AG10803 (cell line): ENCODE data around the gene WDR12.
"Not testable (repeated sequence)": the region's sequence is repeated elsewhere in the genome, so short reads cannot be mapped to it uniquely, and the experiment has no call there.

Experiments used
- DNase-seq: peaks from one replicate; pipeline ENCODE4 v3.0.0; 2010; ENCODE audit warnings: low read depth
- H3K4me3 ChIP-seq: 2 replicates; pipeline ENCODE4 v1.5.1; 2011; ENCODE audit warnings: mild to moderate bottlenecking, low read length, control low read depth
- CTCF ChIP-seq: conservative IDR thresholded peaks from 2 replicates; pipeline ENCODE4 v1.5.1; 2011; ENCODE audit warnings: mild to moderate bottlenecking, low read length, control low read depth, inconsistent platforms

The WDR12 gene

DNA sequence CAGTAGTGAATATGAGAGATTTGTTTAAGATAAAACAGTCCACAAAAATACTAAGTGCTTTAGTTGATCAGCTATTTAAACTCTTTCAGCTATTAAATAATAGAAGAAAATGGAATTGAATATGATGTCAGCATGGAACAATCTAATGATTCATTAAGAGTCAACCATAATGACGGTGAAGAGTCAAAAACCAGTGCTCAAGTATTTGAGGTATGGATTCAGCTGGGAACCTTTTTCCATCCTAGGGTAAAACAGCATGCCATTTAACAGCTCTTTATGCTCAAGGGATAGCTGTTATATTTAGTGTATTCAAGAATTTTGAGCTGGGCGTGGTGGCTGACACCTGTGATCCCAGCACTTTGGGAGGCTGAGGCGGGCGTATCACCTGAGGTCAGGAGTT is 30.3 kb upstream of the WDR12 start:
- TF ChIP-seq CTCF = no peak
- H3K4me3 ChIP-seq = no peak overlapping the region
- peak; percentile 23 for DNase-seq

DNA sequence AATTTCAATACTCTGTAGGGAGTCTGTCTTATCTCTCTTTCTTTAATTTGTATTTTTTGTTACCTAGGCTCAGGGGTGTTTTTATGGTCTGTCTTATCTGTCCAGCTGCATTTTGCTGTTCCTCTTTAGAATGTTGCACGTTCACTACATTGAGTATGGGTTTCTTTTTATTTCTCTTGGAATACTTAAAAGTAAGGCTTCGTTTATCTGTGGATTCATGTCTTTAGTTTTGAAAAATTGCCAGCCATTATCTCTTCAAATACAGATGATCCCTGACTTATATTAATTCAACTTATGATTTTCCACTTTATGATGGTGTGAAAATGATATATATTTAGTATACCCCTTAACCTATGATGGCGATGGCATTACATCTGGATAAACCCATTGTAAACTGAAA is 27.5 kb upstream of the WDR12 start:
- DNase-seq = no peak
- no peak for TF ChIP-seq CTCF

GRCh38 chr2:202934456-202934855 is 23.0 kb upstream of the WDR12 start:
- no peak for DNase-seq
- no peak overlapping the region for H3K4me3 ChIP-seq
- TF ChIP-seq CTCF = no peak

More for the DNA sequence above, 27.5 kb upstream of the WDR12 start:
- no peak overlapping the region for H3K4me3 ChIP-seq

- no peak for DNase-seq
- TF ChIP-seq CTCF = no peak
- H3K4me3 ChIP-seq = no peak overlapping the region
Measured at GRCh38 chr2:202933958-202934357, 22.5 kb upstream of the WDR12 start.

DNA sequence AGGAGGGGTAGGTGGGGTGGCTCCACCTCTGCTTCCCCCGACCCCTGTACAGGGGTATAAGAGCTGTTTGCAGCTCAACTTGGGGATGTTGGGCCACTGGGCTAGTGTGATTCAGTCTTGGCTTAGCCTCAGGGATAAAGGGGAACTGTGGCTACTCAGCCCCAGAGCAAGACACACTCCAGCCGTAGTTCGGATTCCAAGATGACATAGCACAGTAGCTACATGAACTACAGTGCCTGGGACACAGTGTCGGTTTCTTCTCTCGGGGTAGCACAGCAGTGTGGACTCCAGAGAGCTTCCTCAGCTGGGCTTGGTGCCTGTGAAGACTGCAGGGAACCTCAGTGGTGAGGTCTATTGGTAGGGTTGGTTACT is 21.7 kb upstream of the WDR12 start:
- no peak overlapping the region for H3K4me3 ChIP-seq
- peak; percentile 1 for DNase-seq
- TF ChIP-seq CTCF = no peak

DNA sequence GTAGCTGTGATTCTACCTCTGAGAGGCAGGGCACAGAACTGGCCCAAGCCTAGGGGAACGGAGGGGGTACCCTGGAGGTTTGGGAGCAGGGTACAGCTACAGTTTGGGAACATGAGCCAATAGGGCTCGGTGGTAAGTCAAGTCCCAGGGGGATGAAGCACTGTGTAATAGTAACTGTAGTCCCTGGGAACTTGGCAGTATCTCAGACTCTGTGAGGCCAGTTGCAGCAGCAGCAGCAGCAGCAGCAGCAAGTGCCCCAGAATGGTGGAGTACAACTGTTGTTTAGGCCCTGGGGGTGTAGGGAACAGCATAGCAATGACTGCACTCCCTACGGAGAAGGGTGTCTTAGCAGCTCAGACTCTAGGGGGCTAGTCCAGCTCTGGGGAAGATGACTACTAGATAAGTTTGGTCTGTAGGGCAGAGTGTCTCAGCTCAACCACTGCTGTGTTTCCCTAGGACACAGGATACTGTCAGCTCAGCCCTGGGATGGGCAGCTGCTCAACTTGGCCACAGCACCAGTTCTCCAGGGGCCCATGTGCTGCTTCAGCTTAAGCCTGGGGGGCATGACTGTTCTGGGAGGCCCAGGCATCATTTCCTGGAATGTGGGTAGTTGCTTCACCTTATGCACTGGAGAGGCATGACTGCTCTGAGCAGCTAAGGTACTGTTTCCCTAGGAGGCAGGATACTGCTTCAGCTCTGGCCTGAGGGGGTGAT is 21.1 kb upstream of the WDR12 start:
- no peak overlapping the region for H3K4me3 ChIP-seq
- DNase-seq = peak; percentile 58
- TF ChIP-seq CTCF = no peak

DNA sequence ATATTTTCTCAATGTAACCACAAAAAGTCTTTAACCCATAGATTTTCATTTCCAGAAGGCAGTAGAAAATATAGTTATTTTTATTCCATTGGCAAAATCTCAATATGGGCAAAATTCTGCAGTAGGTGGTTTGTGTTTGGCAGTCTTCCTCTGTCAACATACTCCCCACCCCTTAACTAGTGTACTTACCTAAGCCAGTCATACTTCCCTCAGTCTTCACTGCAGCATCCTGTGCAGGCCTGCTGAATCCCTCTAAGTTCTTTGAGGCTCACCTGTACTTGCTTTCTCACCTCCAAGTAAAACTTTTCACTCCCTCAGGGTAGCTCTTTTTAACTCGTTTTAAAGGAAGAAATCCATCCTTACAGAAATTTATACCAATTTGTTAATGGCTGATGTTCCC is 7.4 kb upstream of the WDR12 start:
- TF ChIP-seq CTCF = no peak
- DNase-seq = no peak
- H3K4me3 ChIP-seq = no peak overlapping the region

- peak overlapping the region; percentile 99 for H3K4me3 ChIP-seq
- not testable (repeated sequence) for DNase-seq
Measured at GRCh38 chr2:202912342-202913201, 1.1 kb upstream of the WDR12 start.
